SK-N-SH treated with all-trans-retinoic acid at 6 μM for 48 hours (cell line): ENCODE results near the gene SLC12A5.

ENCODE experiments used
- ATAC-seq: fragments of 200-7000 bp; cut with Tn5 transposase; 3 replicates; pipeline ENCODE4 v1.9.1; 2020; ENCODE audit warnings: mild to moderate bottlenecking, moderate library complexity
- ARNTL ChIP-seq: fragments of 450-650 bp; formaldehyde crosslinking; IDR thresholded peaks from 2 replicates; pipeline ENCODE4 v1.5.0; 2020; ENCODE audit warnings: low read depth, mild to moderate bottlenecking, moderate library complexity, borderline replicate concordance
- BACH2 ChIP-seq: fragments of 250-450 bp; sonication (Bioruptor Pico); IDR thresholded peaks from 2 replicates; pipeline ENCODE4 v1.9.0; 2021; ENCODE audit warnings: mild to moderate bottlenecking, borderline replicate concordance
- CREB5 ChIP-seq: fragments of 250-450 bp; sonication (Bioruptor Pico); IDR thresholded peaks from 2 replicates; pipeline ENCODE4 v1.5.1; 2020; ENCODE audit warnings: low read depth, mild to moderate bottlenecking, moderate library complexity
- CSDC2 ChIP-seq: fragments of 250-450 bp; sonication (Bioruptor Pico); IDR thresholded peaks from 2 replicates; pipeline ENCODE4 v1.5.0; 2020; ENCODE audit warnings: mild to moderate bottlenecking, moderate library complexity
- CSRNP3 ChIP-seq: fragments of 250-450 bp; sonication (Bioruptor Pico); IDR thresholded peaks from 2 replicates; pipeline ENCODE4 v1.5.1; 2021; ENCODE audit warnings: mild to moderate bottlenecking, moderate library complexity
- ESRRG ChIP-seq: fragments of 250-450 bp; sonication (Bioruptor Pico); IDR thresholded peaks from 2 replicates; pipeline ENCODE4 v1.6.1; 2021; ENCODE audit warnings: mild to moderate bottlenecking
- GLIS3 ChIP-seq: fragments of 250-450 bp; sonication (Bioruptor Pico); IDR thresholded peaks from 2 replicates; pipeline ENCODE4 v1.5.0; 2020; ENCODE audit warnings: mild to moderate bottlenecking, moderate library complexity
- ISL1 ChIP-seq: fragments of 250-450 bp; sonication (Bioruptor Pico); IDR thresholded peaks from 2 replicates; pipeline ENCODE4 v2.1.2; 2022; ENCODE audit warnings: mild to moderate bottlenecking, moderate library complexity
- OSR1 ChIP-seq: fragments of 250-450 bp; sonication (Bioruptor Pico); IDR thresholded peaks from 2 replicates; pipeline ENCODE4 v1.8.0; 2022; ENCODE audit warnings: moderate library complexity, mild to moderate bottlenecking, inconsistent platforms
- PATZ1 ChIP-seq: fragments of 250-450 bp; sonication (Bioruptor Pico); IDR thresholded peaks from 2 replicates; pipeline ENCODE4 v1.8.0; 2020; ENCODE audit warnings: mild to moderate bottlenecking, moderate library complexity, borderline replicate concordance
- POU6F1 ChIP-seq: fragments of 250-450 bp; sonication (Bioruptor Pico); IDR thresholded peaks from 2 replicates; pipeline ENCODE4 v1.8.0; 2021; ENCODE audit warnings: low read depth, mild to moderate bottlenecking, moderate library complexity, borderline replicate concordance
- PPARA ChIP-seq: fragments of 250-450 bp; sonication (Bioruptor Pico); IDR thresholded peaks from 2 replicates; pipeline ENCODE4 v1.5.0; 2020; ENCODE audit warnings: mild to moderate bottlenecking, borderline replicate concordance
- RARB ChIP-seq: fragments of 250-450 bp; sonication (Bioruptor Pico); IDR thresholded peaks from 2 replicates; pipeline ENCODE4 v1.8.0; 2021; ENCODE audit warnings: mild to moderate bottlenecking, moderate library complexity
- TCF4 ChIP-seq: fragments of 250-450 bp; sonication (Bioruptor Pico); IDR thresholded peaks from 2 replicates; pipeline ENCODE4 v1.8.0; 2021; ENCODE audit warnings: mild to moderate bottlenecking, moderate library complexity, borderline replicate concordance
- TOX ChIP-seq: fragments of 250-450 bp; sonication (Bioruptor Pico); IDR thresholded peaks from 2 replicates; pipeline ENCODE4 v1.8.0; 2021; ENCODE audit warnings: mild to moderate bottlenecking, moderate library complexity, borderline replicate concordance
- TSHZ2 ChIP-seq: fragments of 250-450 bp; sonication (Bioruptor Pico); IDR thresholded peaks from 2 replicates; pipeline ENCODE4 v1.5.0; 2020; ENCODE audit warnings: mild to moderate bottlenecking, moderate library complexity
- ZFP3 ChIP-seq: fragments of 250-450 bp; sonication (Bioruptor Pico); IDR thresholded peaks from 2 replicates; pipeline ENCODE4 v1.5.0; 2020; ENCODE audit warnings: mild to moderate bottlenecking, moderate library complexity
- ZFP30 ChIP-seq: fragments of 450-650 bp; formaldehyde crosslinking; IDR thresholded peaks from 2 replicates; pipeline ENCODE4 v1.5.0; 2022; ENCODE audit warnings: mild to moderate bottlenecking, moderate library complexity
- ZNF565 ChIP-seq: fragments of 450-650 bp; formaldehyde crosslinking; conservative IDR thresholded peaks from 2 replicates; pipeline ENCODE4 v1.5.0; 2020; ENCODE audit warnings: low read depth, mild to moderate bottlenecking, moderate library complexity
- ZNF70 ChIP-seq: fragments of 450-650 bp; formaldehyde crosslinking; IDR thresholded peaks from 2 replicates; pipeline ENCODE4 v1.5.0; 2020; ENCODE audit warnings: mild to moderate bottlenecking, moderate library complexity
- ZNF8 ChIP-seq: fragments of 450-650 bp; formaldehyde crosslinking; IDR thresholded peaks from 2 replicates; pipeline ENCODE4 v1.5.0; 2020; ENCODE audit warnings: mild to moderate bottlenecking, moderate library complexity

Gene SLC12A5

GRCh38 chr20:46028772-46029371 lies at the start of gene SLC12A5:
Gene SLC12A5, plus strand, starts transcription at chr20:46029215. Its CDS starts 130 bp downstream, at chr20:46029345.
- no peak for ATAC-seq
- no peak for TF ChIP-seq CREB5 (CRISPR knock-in tag)
- no peak for TF ChIP-seq POU6F1 (CRISPR knock-in tag)
- TF ChIP-seq TCF4: no peak
- no peak for TF ChIP-seq ZNF70
- TF ChIP-seq GLIS3 (CRISPR knock-in tag): no peak
- TF ChIP-seq OSR1: no peak
- no peak for TF ChIP-seq TSHZ2 (CRISPR knock-in tag)
- no peak for TF ChIP-seq ZNF8 (CRISPR knock-in tag)
- no peak for TF ChIP-seq RARB (CRISPR knock-in tag)
- TF ChIP-seq ESRRG (CRISPR knock-in tag): no peak
- no peak for TF ChIP-seq ZFP3 (CRISPR knock-in tag)
- no peak for TF ChIP-seq CSDC2 (CRISPR knock-in tag)
- TF ChIP-seq ZFP30 (CRISPR knock-in tag): no peak
- TF ChIP-seq PPARA (CRISPR knock-in tag): no peak
- TF ChIP-seq TOX (CRISPR knock-in tag): no peak
- TF ChIP-seq BACH2: no peak
- TF ChIP-seq ZNF565 (CRISPR knock-in tag): no peak
- no peak for TF ChIP-seq ARNTL (CRISPR knock-in tag)
- no peak for TF ChIP-seq ISL1 (CRISPR knock-in tag)
- no peak for TF ChIP-seq PATZ1 (CRISPR knock-in tag)
- TF ChIP-seq, all 23 proteins: peak for 0

- ATAC-seq: no peak
- TF ChIP-seq RARB (CRISPR knock-in tag) (no peak), CSRNP3 (no peak), ZNF70 (no peak), TSHZ2 (CRISPR knock-in tag) (no peak), TOX (CRISPR knock-in tag) (no peak)
These were observed 47.8 kb upstream of the SLC12A5 start for GRCh38 chr20:45981261-45981660.
